WTC11 (cell line): ENCODE measurements around the gene IQSEC1. TPM values are rescaled to one million over a fixed set of nuclear protein-coding genes. Genes with fewer than 3 reads are reported as not detected.

ENCODE experiments used
- ATAC-seq: fragments of 200-7000 bp; cut with Tn5 transposase; 2 replicates; pipeline ENCODE4 v1.10.0; 2021; ENCODE audit warnings: mild to moderate bottlenecking, moderate library complexity
- CTCF ChIA-PET: fragments of 300-600 bp; sonication (Branson Sonifier 250); formaldehyde crosslinking; loops from one replicate; lab custom pipeline; 2021; ENCODE audit warnings: antibody characterized with exemption; lab: Charles Lee
- POLR2A ChIA-PET: fragments of 350-600 bp; sonication (Branson Sonifier 250); formaldehyde crosslinking; loops from one replicate; lab custom pipeline; 2021; ENCODE audit warnings: antibody characterized with exemption; lab: Charles Lee
- DNase-seq: peaks from one replicate; pipeline ENCODE4 v3.0.0; 2021; ENCODE audit warnings: low spot score
- H3K27ac Mint-ChIP-seq: 2 replicates; pipeline ENCODE4 v1.8.0; 2021; ENCODE audit warnings: mixed read lengths
- H3K27me3 Mint-ChIP-seq: 2 replicates; pipeline ENCODE4 v1.8.0; 2021; ENCODE audit warnings: low read depth, mild to moderate bottlenecking, moderate library complexity, mixed read lengths
- H3K36me3 Mint-ChIP-seq: 2 replicates; pipeline ENCODE4 v1.8.0; 2021; ENCODE audit warnings: mixed read lengths
- H3K4me1 Mint-ChIP-seq: 2 replicates; pipeline ENCODE4 v1.8.0; 2022; ENCODE audit warnings: mixed read lengths
- H3K4me3 Mint-ChIP-seq: 2 replicates; pipeline ENCODE4 v1.8.0; 2021; ENCODE audit warnings: mild to moderate bottlenecking, moderate library complexity, mixed read lengths
- H3K9me3 Mint-ChIP-seq: 2 replicates; pipeline ENCODE4 v1.8.0; 2021; ENCODE audit warnings: mixed read lengths
- AFF4 ChIP-seq: sonication (generic); formaldehyde crosslinking; IDR thresholded peaks from 2 replicates; pipeline ENCODE4 v1.8.1; 2023; ENCODE audit warnings: mild to moderate bottlenecking, missing genetic modification reagents, borderline replicate concordance
- AR ChIP-seq: fragments of 250-450 bp; sonication (Bioruptor Pico); IDR thresholded peaks from 2 replicates; pipeline ENCODE4 v1.9.0; 2021; ENCODE audit warnings: mild to moderate bottlenecking
- ATF1 ChIP-seq: sonication (generic); formaldehyde crosslinking; IDR thresholded peaks from 2 replicates; pipeline ENCODE4 v1.8.1; 2023; ENCODE audit warnings: mild to moderate bottlenecking, moderate library complexity, missing genetic modification reagents
- CREM ChIP-seq: sonication (generic); formaldehyde crosslinking; IDR thresholded peaks from 2 replicates; pipeline ENCODE4 v1.8.1; 2022; ENCODE audit warnings: mild to moderate bottlenecking, missing genetic modification reagents, moderate library complexity
- ERG ChIP-seq: fragments of 250-450 bp; sonication (Bioruptor Pico); IDR thresholded peaks from 2 replicates; pipeline ENCODE4 v1.8.0; 2021; ENCODE audit warnings: mild to moderate bottlenecking
- GTF2I ChIP-seq: fragments of 250-450 bp; sonication (Bioruptor Pico); conservative IDR thresholded peaks from 2 replicates; pipeline ENCODE4 v1.4.0; 2021; ENCODE audit warnings: mild to moderate bottlenecking
- HMGXB4 ChIP-seq: sonication (generic); formaldehyde crosslinking; IDR thresholded peaks from 2 replicates; pipeline ENCODE4 v1.8.1; 2023; ENCODE audit warnings: mild to moderate bottlenecking, moderate library complexity, missing genetic modification reagents
- IRF2 ChIP-seq: sonication (generic); formaldehyde crosslinking; IDR thresholded peaks from 2 replicates; pipeline ENCODE4 v1.8.0; 2022; ENCODE audit warnings: low read depth, missing genetic modification reagents, borderline replicate concordance
- MAX ChIP-seq: sonication (generic); formaldehyde crosslinking; IDR thresholded peaks from 2 replicates; pipeline ENCODE4 v1.8.0; 2022; ENCODE audit warnings: mild to moderate bottlenecking, missing genetic modification reagents
- MXD4 ChIP-seq: fragments of 250-450 bp; sonication (Bioruptor Pico); IDR thresholded peaks from 2 replicates; pipeline ENCODE4 v1.8.0; 2021; ENCODE audit warnings: mild to moderate bottlenecking, moderate library complexity, borderline replicate concordance
- MYBL2 ChIP-seq: sonication (generic); formaldehyde crosslinking; IDR thresholded peaks from 2 replicates; pipeline ENCODE4 v1.8.1; 2023; ENCODE audit warnings: mild to moderate bottlenecking, moderate library complexity, missing genetic modification reagents
- OVOL2 ChIP-seq: fragments of 250-450 bp; sonication (Bioruptor Pico); IDR thresholded peaks from 2 replicates; pipeline ENCODE4 v1.9.0; 2021; ENCODE audit warnings: mild to moderate bottlenecking, borderline replicate concordance
- TP53 ChIP-seq: sonication (generic); formaldehyde crosslinking; IDR thresholded peaks from 2 replicates; pipeline ENCODE4 v1.8.1; 2023; ENCODE audit warnings: mild to moderate bottlenecking, missing genetic modification reagents
- ZBTB21 ChIP-seq: sonication (generic); formaldehyde crosslinking; IDR thresholded peaks from 2 replicates; pipeline ENCODE4 v1.8.1; 2023; ENCODE audit warnings: mild to moderate bottlenecking, missing genetic modification reagents, borderline replicate concordance
- ZNF219 ChIP-seq: sonication (generic); formaldehyde crosslinking; IDR thresholded peaks from 2 replicates; pipeline ENCODE4 v1.8.0; 2023; ENCODE audit warnings: missing genetic modification reagents, mild to moderate bottlenecking, borderline replicate concordance
- ZNF281 ChIP-seq: sonication (generic); formaldehyde crosslinking; IDR thresholded peaks from 2 replicates; pipeline ENCODE4 v1.8.0; 2023; ENCODE audit warnings: mild to moderate bottlenecking, missing genetic modification reagents
- ZNF317 ChIP-seq: sonication (generic); formaldehyde crosslinking; IDR thresholded peaks from 2 replicates; pipeline ENCODE4 v1.8.1; 2023; ENCODE audit warnings: low read depth, mild to moderate bottlenecking, moderate library complexity, missing genetic modification reagents, borderline replicate concordance
- ZNF671 ChIP-seq: fragments of 250-450 bp; sonication (Bioruptor Pico); IDR thresholded peaks from 2 replicates; pipeline ENCODE4 v1.8.0; 2021; ENCODE audit warnings: mild to moderate bottlenecking
- ZSCAN18 ChIP-seq: fragments of 250-450 bp; sonication (Bioruptor Pico); IDR thresholded peaks from 2 replicates; pipeline ENCODE4 v2.1.2; 2022; ENCODE audit warnings: mild to moderate bottlenecking, moderate library complexity
- total RNA-seq: library from RNA; stranded (reverse); gene quantifications from 3 replicates; pipeline ENCODE4 v1.2.3, GENCODE V29; 2021

IQSEC1 gene
- total RNA-seq, 1 experiment from 2014 or later = 35.0 TPM

- TF ChIP-seq AFF4 (CRISPR knock-in tag) (no peak), AR (CRISPR knock-in tag) (no peak), CREM (CRISPR knock-in tag) (no peak), MYBL2 (CRISPR knock-in tag) (no peak), IRF2 (CRISPR knock-in tag) (no peak), MXD4 (CRISPR knock-in tag) (no peak), ZNF671 (CRISPR knock-in tag) (no peak), GTF2I (no peak), TP53 (CRISPR knock-in tag) (no peak), ERG (CRISPR knock-in tag) (no peak), ZNF219 (CRISPR knock-in tag) (no peak), MAX (CRISPR knock-in tag) (no peak), ATF1 (CRISPR knock-in tag) (no peak), HMGXB4 (CRISPR knock-in tag) (no peak), ZSCAN18 (CRISPR knock-in tag) (no peak), ZNF317 (no peak), ZBTB21 (CRISPR knock-in tag) (no peak), OVOL2 (CRISPR knock-in tag) (no peak), ZNF281 (CRISPR knock-in tag) (no peak)
- TF ChIP-seq, all 79 proteins: peak for 0
- Mint-ChIP-seq H3K27ac (no peak overlapping the region), H3K4me1 (peaks cover 12% of the 10 kb centered on the region), H3K9me3 (no peaks in the 10 kb centered on the region), H3K4me3 (no peak overlapping the region), H3K27me3 (no peaks in the 10 kb centered on the region), H3K36me3 (no peaks in the 10 kb centered on the region)
- no peak for ATAC-seq
- ChIA-PET POLR2A (no interaction called here), CTCF (interaction anchor here (0.7 to 2.6 kb wide), 14 partner anchors 12 to 145 kb away, joined by 3 to 12 read pairs (median 4); no protein-coding TSS in a partner anchor)
- DNase-seq = no peak
Measured at GRCh38 chr3:12946649-12947316, 126.4 kb downstream of the IQSEC1 start.
